KMS-11 (cell line): Measurements from ENCODE around the gene TIMM17A.

Source experiments
- H2AFZ ChIP-seq: fragments of 200-600 bp; sonication (generic); 2 replicates; pipeline ENCODE4 v1.6.1; 2016; ENCODE audit warnings: antibody characterized with exemption, mixed run types, low read depth
- H3K27ac ChIP-seq: fragments of 200-600 bp; sonication (generic); 2 replicates; pipeline ENCODE4 v1.6.1; 2016; ENCODE audit warnings: mild to moderate bottlenecking, mixed run types
- H3K27me3 ChIP-seq: fragments of 200-600 bp; sonication (generic); 2 replicates; pipeline ENCODE4 v1.6.1; 2017; ENCODE audit warnings: mild to moderate bottlenecking, low read depth, mixed run types, moderate library complexity; ENCODE audit not compliant: insufficient read depth
- H3K36me3 ChIP-seq: fragments of 200-600 bp; sonication (generic); 2 replicates; pipeline ENCODE4 v1.6.1; 2017; ENCODE audit warnings: mild to moderate bottlenecking, mixed run types; ENCODE audit not compliant: insufficient read depth
- H3K4me1 ChIP-seq: fragments of 200-600 bp; sonication (generic); 2 replicates; pipeline ENCODE4 v1.6.1; 2016; ENCODE audit warnings: mild to moderate bottlenecking, low read depth, mixed run types; ENCODE audit not compliant: poor library complexity, severe bottlenecking
- H3K4me2 ChIP-seq: fragments of 200-600 bp; sonication (generic); 2 replicates; pipeline ENCODE4 v1.7.0; 2016; ENCODE audit warnings: mild to moderate bottlenecking, mixed run types
- H3K4me3 ChIP-seq: fragments of 200-600 bp; sonication (generic); IDR thresholded peaks from 2 replicates; pipeline ENCODE4 v1.6.1; 2017; ENCODE audit warnings: low read depth, low read length, mixed read lengths; ENCODE audit not compliant: insufficient read depth
- H3K79me2 ChIP-seq: fragments of 200-600 bp; sonication (generic); 2 replicates; pipeline ENCODE4 v1.6.1; 2016; ENCODE audit warnings: low read depth, mixed run types; ENCODE audit not compliant: insufficient read depth
- H3K9ac ChIP-seq: fragments of 200-600 bp; sonication (generic); 2 replicates; pipeline ENCODE4 v1.6.1; 2016; ENCODE audit warnings: mild to moderate bottlenecking, mixed run types
- H4K20me1 ChIP-seq: fragments of 200-600 bp; sonication (generic); 2 replicates; pipeline ENCODE4 v1.6.1; 2016; ENCODE audit warnings: mild to moderate bottlenecking, mixed run types; ENCODE audit not compliant: insufficient read depth
- TF ChIP-seq, protein P1 (sequence below): fragments of 200-600 bp; sonication (generic); conservative IDR thresholded peaks from 2 replicates; pipeline ENCODE4 v1.6.1; 2017; ENCODE audit warnings: low read depth, mild to moderate bottlenecking, antibody characterized with exemption, low read length, moderate library complexity, mixed read lengths

Gene TIMM17A

DNA sequence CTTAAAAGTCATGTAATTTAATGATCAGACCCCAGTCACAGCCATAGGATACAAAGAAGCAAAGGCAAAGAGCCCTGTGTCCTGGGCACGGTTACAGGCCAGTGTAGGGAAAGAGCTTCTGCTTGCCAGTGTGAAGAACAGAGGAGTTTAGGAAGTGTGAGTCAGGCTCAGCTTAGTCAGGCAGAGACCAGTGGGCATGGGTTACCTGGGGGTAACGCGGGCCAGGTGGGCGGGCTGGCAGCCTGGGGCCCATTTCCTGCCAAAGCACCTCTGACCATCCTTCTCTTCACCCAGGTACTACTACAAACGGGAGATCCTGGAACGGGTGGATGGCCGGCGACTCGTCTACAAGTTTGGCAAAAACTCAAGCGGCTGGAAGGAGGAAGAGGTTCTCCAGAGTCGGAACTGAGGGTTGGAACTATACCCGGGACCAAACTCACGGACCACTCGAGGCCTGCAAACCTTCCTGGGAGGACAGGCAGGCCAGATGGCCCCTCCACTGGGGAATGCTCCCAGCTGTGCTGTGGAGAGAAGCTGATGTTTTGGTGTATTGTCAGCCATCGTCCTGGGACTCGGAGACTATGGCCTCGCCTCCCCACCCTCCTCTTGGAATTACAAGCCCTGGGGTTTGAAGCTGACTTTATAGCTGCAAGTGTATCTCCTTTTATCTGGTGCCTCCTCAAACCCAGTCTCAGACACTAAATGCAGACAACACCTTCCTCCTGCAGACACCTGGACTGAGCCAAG lies 59.8 kb downstream of the TIMM17A start:
- Histone ChIP-seq H4K20me1 (no peaks in the 10 kb centered on the region), H3K79me2 (no peaks in the 10 kb centered on the region)

DNA sequence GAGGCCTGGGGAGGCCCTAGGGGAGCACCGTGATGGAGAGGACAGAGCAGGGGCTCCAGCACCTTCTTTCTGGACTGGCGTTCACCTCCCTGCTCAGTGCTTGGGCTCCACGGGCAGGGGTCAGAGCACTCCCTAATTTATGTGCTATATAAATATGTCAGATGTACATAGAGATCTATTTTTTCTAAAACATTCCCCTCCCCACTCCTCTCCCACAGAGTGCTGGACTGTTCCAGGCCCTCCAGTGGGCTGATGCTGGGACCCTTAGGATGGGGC lies 60.3 kb downstream of the TIMM17A start:
- peaks cover 5% of the 10 kb centered on the region for H3K4me1 ChIP-seq
- no peak overlapping the region for H3K9ac ChIP-seq

More for the DNA sequence above, 59.8 kb downstream of the TIMM17A start:
- Histone ChIP-seq H3K27ac (no peak overlapping the region), H3K4me2 (no peak overlapping the region), H3K27me3 (no peaks in the 10 kb centered on the region), H3K9ac (no peak overlapping the region), H3K4me1 (peaks cover 10% of the 10 kb centered on the region), H2AFZ (no peak overlapping the region), H3K4me3 (no peak overlapping the region), H3K36me3 (no peaks in the 10 kb centered on the region)
- TF ChIP-seq, protein P1, sequence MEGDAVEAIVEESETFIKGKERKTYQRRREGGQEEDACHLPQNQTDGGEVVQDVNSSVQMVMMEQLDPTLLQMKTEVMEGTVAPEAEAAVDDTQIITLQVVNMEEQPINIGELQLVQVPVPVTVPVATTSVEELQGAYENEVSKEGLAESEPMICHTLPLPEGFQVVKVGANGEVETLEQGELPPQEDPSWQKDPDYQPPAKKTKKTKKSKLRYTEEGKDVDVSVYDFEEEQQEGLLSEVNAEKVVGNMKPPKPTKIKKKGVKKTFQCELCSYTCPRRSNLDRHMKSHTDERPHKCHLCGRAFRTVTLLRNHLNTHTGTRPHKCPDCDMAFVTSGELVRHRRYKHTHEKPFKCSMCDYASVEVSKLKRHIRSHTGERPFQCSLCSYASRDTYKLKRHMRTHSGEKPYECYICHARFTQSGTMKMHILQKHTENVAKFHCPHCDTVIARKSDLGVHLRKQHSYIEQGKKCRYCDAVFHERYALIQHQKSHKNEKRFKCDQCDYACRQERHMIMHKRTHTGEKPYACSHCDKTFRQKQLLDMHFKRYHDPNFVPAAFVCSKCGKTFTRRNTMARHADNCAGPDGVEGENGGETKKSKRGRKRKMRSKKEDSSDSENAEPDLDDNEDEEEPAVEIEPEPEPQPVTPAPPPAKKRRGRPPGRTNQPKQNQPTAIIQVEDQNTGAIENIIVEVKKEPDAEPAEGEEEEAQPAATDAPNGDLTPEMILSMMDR, result no peak

DNA sequence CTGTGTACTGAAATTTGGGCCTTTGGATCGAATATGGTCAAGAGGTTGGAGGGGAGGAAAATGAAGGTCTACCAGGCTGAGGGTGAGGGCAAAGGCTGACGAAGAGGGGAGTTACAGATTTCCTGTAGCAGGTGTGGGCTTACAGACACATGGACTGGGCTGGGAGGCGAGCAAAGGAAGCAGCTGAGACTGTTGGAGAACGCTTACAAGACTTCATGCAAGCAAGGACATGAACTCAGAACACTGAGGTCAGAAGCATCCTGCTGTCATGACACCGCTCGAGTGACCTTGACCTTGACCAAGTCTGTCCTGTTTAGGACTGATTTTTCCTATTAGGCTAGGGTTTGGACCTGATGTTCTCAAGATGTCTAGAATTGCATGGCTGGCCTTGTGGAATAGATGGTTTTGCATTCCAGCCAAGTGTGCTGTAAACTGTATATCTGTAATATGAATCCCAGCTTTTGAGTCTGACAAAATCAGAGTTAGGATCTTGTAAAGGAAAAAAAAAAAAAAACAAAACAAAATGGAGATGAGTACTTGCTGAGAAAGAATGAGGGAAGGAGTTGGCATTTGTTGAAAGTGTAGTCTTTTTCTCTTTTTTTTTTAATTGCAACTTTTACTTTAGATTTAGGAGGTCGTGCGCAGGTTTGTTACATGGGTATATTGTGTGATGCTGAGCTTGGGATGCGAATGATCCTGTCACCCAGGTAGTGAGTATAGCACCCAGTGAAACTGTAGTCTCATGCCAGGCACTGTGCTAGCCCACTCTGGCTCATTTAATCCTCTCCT lies 60.9 kb downstream of the TIMM17A start:
- Histone ChIP-seq H3K4me3 (no peak overlapping the region), H3K4me1 (no peaks in the 10 kb centered on the region), H3K79me2 (no peaks in the 10 kb centered on the region), H3K4me2 (no peak overlapping the region), H3K27ac (no peak overlapping the region), H2AFZ (no peak overlapping the region), H3K36me3 (no peaks in the 10 kb centered on the region), H4K20me1 (no peaks in the 10 kb centered on the region), H3K9ac (no peak overlapping the region), H3K27me3 (no peaks in the 10 kb centered on the region)
- TF ChIP-seq, protein P1, result no peak

More for the DNA sequence above, 60.3 kb downstream of the TIMM17A start:
- TF ChIP-seq, protein P1, result no peak
- H3K27ac ChIP-seq, result no peak overlapping the region
- H4K20me1 ChIP-seq, result no peaks in the 10 kb centered on the region
- H3K79me2 ChIP-seq, result no peaks in the 10 kb centered on the region
- H3K36me3 ChIP-seq, result no peaks in the 10 kb centered on the region
- no peak overlapping the region for H3K4me2 ChIP-seq
- no peak overlapping the region for H2AFZ ChIP-seq
- H3K27me3 ChIP-seq, result no peaks in the 10 kb centered on the region
- H3K4me3 ChIP-seq, result no peak overlapping the region

DNA sequence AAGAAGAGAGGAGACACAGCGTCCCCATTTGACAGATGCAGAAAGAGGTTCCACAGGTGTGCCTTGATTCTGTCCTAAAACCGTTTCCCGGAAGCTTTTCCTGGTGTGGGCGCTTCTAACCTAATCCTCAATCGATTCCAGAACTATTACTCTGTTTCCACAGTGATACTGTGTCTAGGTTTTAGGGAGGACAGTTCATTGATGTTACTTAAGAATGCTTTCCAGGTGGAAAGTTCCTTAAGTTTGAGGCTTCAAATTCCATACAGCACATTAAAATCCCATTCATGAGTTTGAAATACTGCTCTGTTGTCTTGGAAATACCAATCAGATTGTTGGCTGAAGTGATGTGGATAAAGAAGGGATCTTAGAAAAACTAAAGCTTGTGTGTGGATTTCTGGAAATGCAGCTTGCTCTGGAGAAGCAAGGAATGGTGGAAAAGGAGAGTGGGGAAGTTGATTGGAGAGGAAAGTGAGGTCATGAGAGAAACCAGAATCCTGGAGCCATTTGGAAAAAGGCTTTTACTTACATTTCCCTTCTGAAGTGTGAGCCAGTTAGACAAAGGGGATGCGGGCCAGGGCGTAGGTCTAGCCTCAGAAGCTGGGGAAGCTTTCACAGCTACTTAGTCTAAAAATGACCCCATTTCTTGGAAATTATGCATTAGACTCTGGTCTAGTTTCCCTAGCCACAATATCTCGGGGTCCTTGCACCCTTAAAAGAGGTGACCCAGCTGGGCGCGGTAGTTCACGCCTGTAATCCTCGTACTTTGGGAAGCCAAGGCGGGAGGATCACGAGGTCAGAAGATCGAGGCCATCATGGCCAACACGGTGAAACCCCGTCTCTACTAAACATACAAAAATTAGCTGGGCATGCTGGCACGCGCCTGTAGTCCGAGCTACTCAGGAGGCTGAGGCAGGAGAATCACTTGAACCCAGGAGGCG lies 61.8 kb downstream of the TIMM17A start:
- H3K4me2 ChIP-seq, result no peak overlapping the region
- H3K79me2 ChIP-seq, result no peaks in the 10 kb centered on the region
- TF ChIP-seq, protein P1, result no peak
- no peaks in the 10 kb centered on the region for H3K27me3 ChIP-seq
- no peaks in the 10 kb centered on the region for H3K4me1 ChIP-seq
- H3K4me3 ChIP-seq, result no peak overlapping the region
- no peaks in the 10 kb centered on the region for H3K36me3 ChIP-seq
- no peak overlapping the region for H3K9ac ChIP-seq
- H4K20me1 ChIP-seq, result no peaks in the 10 kb centered on the region
- no peak overlapping the region for H2AFZ ChIP-seq
- H3K27ac ChIP-seq, result no peak overlapping the region
